Measurements from ENCODE around the gene LYPLA2.

The LYPLA2 gene

GRCh38 chr1:23795676-23796465 is 4.9 kb downstream of the LYPLA2 start:
- Histone ChIP-seq H3K79me2 (ENCODE audit: insufficient read depth, low read length) (peaks cover 20% of the 10 kb centered on the region), H3K27ac (ENCODE audit: low read depth, low read length) (no peak overlapping the region), H3K36me3 (ENCODE audit: low read length) (no peaks in the 10 kb centered on the region), H3K9ac (ENCODE audit: low read length) (no peak overlapping the region), H3K4me2 (ENCODE audit: low read depth, low read length, poor library complexity, severe bottlenecking) (no peak overlapping the region), H4K20me1 (ENCODE audit: low read depth, low read length) (no peaks in the 10 kb centered on the region), H3K27me3 (ENCODE audit: low read length) (no peaks in the 10 kb centered on the region), H3K9me3 (ENCODE audit: insufficient read depth, low read length) (no peaks in the 10 kb centered on the region), H3K4me3 (ENCODE audit: insufficient read depth, low read length, poor library complexity, severe bottlenecking) (no peak overlapping the region), H3K9me2 (replicated peaks; ENCODE audit: insufficient read depth, low read length) (no peaks in the 10 kb centered on the region), H2AFZ (ENCODE audit: low read depth, low read length, severe bottlenecking) (no peak overlapping the region), H3F3A (ENCODE audit: insufficient read depth) (no peaks in the 10 kb centered on the region)
- TF ChIP-seq EZH2phosphoT487 (conservative IDR thresholded peaks at IDR 0.05; ENCODE audit: low read length) (no peak), CTCF (IDR thresholded peaks at IDR 0.05; ENCODE audit: insufficient read depth, low read length, poor library complexity, severe bottlenecking) (no peak)

- Histone ChIP-seq H3F3A (ENCODE audit: insufficient read depth) (no peaks in the 10 kb centered on the region), H3K27me3 (ENCODE audit: low read length) (no peaks in the 10 kb centered on the region), H3K79me2 (ENCODE audit: insufficient read depth, low read length) (peaks cover 13% of the 10 kb centered on the region), H3K36me3 (ENCODE audit: low read length) (no peaks in the 10 kb centered on the region), H2AFZ (ENCODE audit: low read depth, low read length, severe bottlenecking) (no peak overlapping the region), H3K9ac (ENCODE audit: low read length) (no peak overlapping the region), H3K9me3 (ENCODE audit: insufficient read depth, low read length) (no peaks in the 10 kb centered on the region), H3K4me3 (ENCODE audit: insufficient read depth, low read length, poor library complexity, severe bottlenecking) (no peak overlapping the region), H4K20me1 (ENCODE audit: low read depth, low read length) (no peaks in the 10 kb centered on the region), H3K4me2 (ENCODE audit: low read depth, low read length, poor library complexity, severe bottlenecking) (no peak overlapping the region), H3K27ac (ENCODE audit: low read depth, low read length) (no peak overlapping the region), H3K9me2 (replicated peaks; ENCODE audit: insufficient read depth, low read length) (no peaks in the 10 kb centered on the region)
- TF ChIP-seq CTCF (IDR thresholded peaks at IDR 0.05; ENCODE audit: insufficient read depth, low read length, poor library complexity, severe bottlenecking) (no peak), EZH2phosphoT487 (conservative IDR thresholded peaks at IDR 0.05; ENCODE audit: low read length) (no peak)
Observed at GRCh38 chr1:23796466-23797271, 5.7 kb downstream of the LYPLA2 start.

GRCh38 chr1:23797478-23798448 is 6.8 kb downstream of the LYPLA2 start:
- H3K9me3 ChIP-seq (ENCODE audit: insufficient read depth, low read length), result no peaks in the 10 kb centered on the region
- no peaks in the 10 kb centered on the region for H3K27me3 ChIP-seq (ENCODE audit: low read length)
- no peaks in the 10 kb centered on the region; the same call in 1 of the 2 replicates for H3F3A ChIP-seq (ENCODE audit: insufficient read depth)
- H3K4me2 ChIP-seq (ENCODE audit: low read depth, low read length, poor library complexity, severe bottlenecking), result no peak overlapping the region
- H3K27ac ChIP-seq (ENCODE audit: low read depth, low read length), result no peak overlapping the region
- H4K20me1 ChIP-seq (ENCODE audit: low read depth, low read length), result no peaks in the 10 kb centered on the region
- no peak overlapping the region for H3K4me3 ChIP-seq (ENCODE audit: insufficient read depth, low read length, poor library complexity, severe bottlenecking)
- H3K79me2 ChIP-seq (ENCODE audit: insufficient read depth, low read length), result peaks cover 3% of the 10 kb centered on the region; the same call in 1 of the 2 replicates
- no peaks in the 10 kb centered on the region for H3K9me2 ChIP-seq (replicated peaks; ENCODE audit: insufficient read depth, low read length)
- H3K9ac ChIP-seq (ENCODE audit: low read length), result no peak overlapping the region
- H2AFZ ChIP-seq (ENCODE audit: low read depth, low read length, severe bottlenecking), result no peak overlapping the region
- TF ChIP-seq CTCF (IDR thresholded peaks at IDR 0.05; ENCODE audit: insufficient read depth, low read length, poor library complexity, severe bottlenecking), result no peak
- no peak for TF ChIP-seq EZH2phosphoT487 (conservative IDR thresholded peaks at IDR 0.05; ENCODE audit: low read length)
- no peaks in the 10 kb centered on the region for H3K36me3 ChIP-seq (ENCODE audit: low read length)
